ENCODE measurements around the gene THSD7B.

DNA sequence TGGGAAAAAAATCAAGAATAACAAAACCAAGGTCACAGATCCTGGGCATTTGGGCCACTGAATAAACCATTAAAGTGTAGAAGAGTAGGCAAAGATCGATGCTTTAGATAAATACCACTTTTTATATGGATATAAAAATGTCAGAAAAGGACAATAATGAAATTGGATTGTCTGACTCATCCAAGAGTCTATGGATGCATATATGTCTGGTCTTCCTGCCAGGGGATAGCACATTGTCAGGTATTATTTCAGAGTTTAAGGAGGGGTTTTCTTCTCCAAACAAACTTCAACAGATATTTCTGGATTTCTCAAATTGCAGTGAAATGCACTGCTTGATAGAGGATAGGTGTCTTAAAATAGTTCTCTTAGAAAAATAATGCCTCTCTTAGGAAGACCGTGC is 466.7 kb downstream of the THSD7B start:
- no peak for TF ChIP-seq POLR2A (IDR thresholded peaks at IDR 0.05)
- TF ChIP-seq, protein P1, sequence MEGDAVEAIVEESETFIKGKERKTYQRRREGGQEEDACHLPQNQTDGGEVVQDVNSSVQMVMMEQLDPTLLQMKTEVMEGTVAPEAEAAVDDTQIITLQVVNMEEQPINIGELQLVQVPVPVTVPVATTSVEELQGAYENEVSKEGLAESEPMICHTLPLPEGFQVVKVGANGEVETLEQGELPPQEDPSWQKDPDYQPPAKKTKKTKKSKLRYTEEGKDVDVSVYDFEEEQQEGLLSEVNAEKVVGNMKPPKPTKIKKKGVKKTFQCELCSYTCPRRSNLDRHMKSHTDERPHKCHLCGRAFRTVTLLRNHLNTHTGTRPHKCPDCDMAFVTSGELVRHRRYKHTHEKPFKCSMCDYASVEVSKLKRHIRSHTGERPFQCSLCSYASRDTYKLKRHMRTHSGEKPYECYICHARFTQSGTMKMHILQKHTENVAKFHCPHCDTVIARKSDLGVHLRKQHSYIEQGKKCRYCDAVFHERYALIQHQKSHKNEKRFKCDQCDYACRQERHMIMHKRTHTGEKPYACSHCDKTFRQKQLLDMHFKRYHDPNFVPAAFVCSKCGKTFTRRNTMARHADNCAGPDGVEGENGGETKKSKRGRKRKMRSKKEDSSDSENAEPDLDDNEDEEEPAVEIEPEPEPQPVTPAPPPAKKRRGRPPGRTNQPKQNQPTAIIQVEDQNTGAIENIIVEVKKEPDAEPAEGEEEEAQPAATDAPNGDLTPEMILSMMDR (IDR thresholded peaks at IDR 0.05) = no peak
